ENCODE results near the gene RBFOX2. TPM values are rescaled to one million over a fixed set of nuclear protein-coding genes. Genes with fewer than 3 reads are reported as not detected.

Gene RBFOX2
- total RNA-seq, 3 donors from 2014 or later = 63.4 to 97.3 (median 85.5) TPM

- no peak for TF ChIP-seq POLR2AphosphoS5 (IDR thresholded peaks at IDR 0.05)
- TF ChIP-seq POLR2A (IDR thresholded peaks at IDR 0.05) = no peak
- TF ChIP-seq, protein P1, sequence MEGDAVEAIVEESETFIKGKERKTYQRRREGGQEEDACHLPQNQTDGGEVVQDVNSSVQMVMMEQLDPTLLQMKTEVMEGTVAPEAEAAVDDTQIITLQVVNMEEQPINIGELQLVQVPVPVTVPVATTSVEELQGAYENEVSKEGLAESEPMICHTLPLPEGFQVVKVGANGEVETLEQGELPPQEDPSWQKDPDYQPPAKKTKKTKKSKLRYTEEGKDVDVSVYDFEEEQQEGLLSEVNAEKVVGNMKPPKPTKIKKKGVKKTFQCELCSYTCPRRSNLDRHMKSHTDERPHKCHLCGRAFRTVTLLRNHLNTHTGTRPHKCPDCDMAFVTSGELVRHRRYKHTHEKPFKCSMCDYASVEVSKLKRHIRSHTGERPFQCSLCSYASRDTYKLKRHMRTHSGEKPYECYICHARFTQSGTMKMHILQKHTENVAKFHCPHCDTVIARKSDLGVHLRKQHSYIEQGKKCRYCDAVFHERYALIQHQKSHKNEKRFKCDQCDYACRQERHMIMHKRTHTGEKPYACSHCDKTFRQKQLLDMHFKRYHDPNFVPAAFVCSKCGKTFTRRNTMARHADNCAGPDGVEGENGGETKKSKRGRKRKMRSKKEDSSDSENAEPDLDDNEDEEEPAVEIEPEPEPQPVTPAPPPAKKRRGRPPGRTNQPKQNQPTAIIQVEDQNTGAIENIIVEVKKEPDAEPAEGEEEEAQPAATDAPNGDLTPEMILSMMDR (IDR thresholded peaks at IDR 0.05) = no peak
- H3K4me3 ChIP-seq = no peak overlapping the region
- H3K36me3 ChIP-seq = no peaks in the 10 kb centered on the region
- intact Hi-C loops (cut with DNase I; ENCODE audit: low total_unique reads) = no loop called here
- H3K27me3 ChIP-seq = no peaks in the 10 kb centered on the region
- DNase-seq (ENCODE audit: low spot score in 2 of 2) = no peak
- H3K27ac ChIP-seq = no peak overlapping the region
- no peaks in the 10 kb centered on the region for H3K9me3 ChIP-seq
- no peaks in the 10 kb centered on the region for H3K4me1 ChIP-seq
Observed at GRCh38 chr22:35928285-35928798, 100.3 kb downstream of the RBFOX2 start.

GRCh38 chr22:35923026-35923425 lies 105.6 kb downstream of the RBFOX2 start:
- Histone ChIP-seq H3K27ac (no peak overlapping the region), H3K4me1 (peaks cover 0 to 4% of the 10 kb centered on the region in 2 donors), H3K9me3 (no peaks in the 10 kb centered on the region), H3K27me3 (no peaks in the 10 kb centered on the region), H3K4me3 (no peak overlapping the region), H3K36me3 (no peaks in the 10 kb centered on the region)
- TF ChIP-seq, protein P1 (IDR thresholded peaks at IDR 0.05) = no peak
- TF ChIP-seq POLR2AphosphoS5 (IDR thresholded peaks at IDR 0.05) = no peak
- TF ChIP-seq POLR2A (IDR thresholded peaks at IDR 0.05) = no peak
- DNase-seq (ENCODE audit: low spot score in 2 of 2) = no peak
- intact Hi-C loops (cut with DNase I; ENCODE audit: low total_unique reads) = no loop called here

DNA sequence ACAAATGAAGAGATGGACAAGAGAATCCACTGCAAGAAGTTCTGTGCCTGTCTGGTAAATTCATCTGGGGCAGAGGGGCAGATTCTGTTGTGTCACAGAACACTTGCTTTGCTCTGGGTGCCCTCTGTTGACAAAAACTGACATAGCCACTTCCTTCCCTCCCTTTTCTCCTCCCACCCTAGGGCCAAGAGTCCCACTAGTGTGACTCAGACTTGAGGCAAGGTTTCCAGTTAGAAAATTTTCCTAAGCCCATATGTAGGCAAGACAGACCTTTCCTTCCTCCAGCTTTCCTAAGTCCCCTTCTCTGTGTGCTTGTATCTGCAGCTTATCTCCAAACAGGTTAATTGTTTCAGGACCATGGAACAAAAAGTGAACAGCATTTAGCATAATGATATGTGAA lies 106.8 kb downstream of the RBFOX2 start:
- H3K4me3 ChIP-seq = no peak overlapping the region
- peak in 1 of 2 donors; percentile 41 for DNase-seq (ENCODE audit: low spot score in 2 of 2)
- H3K27ac ChIP-seq = peak overlapping the region; percentile 20 to 63
- TF ChIP-seq POLR2A (IDR thresholded peaks at IDR 0.05) (no peak), POLR2AphosphoS5 (IDR thresholded peaks at IDR 0.05) (peak in 1 of 3 donors; percentile 41)
- TF ChIP-seq, protein P1 (IDR thresholded peaks at IDR 0.05) = peak in 2 of 3 donors; percentile 57 to 63
- H3K27me3 ChIP-seq = no peaks in the 10 kb centered on the region
- H3K4me1 ChIP-seq = peaks cover 0 to 4% of the 10 kb centered on the region in 2 donors
- intact Hi-C loops (cut with DNase I; ENCODE audit: low total_unique reads) = no loop called here
- H3K36me3 ChIP-seq = no peaks in the 10 kb centered on the region
- no peaks in the 10 kb centered on the region for H3K9me3 ChIP-seq

- Histone ChIP-seq H3K27ac (peak overlapping the region in 1 of 2 donors; percentile 63), H3K27me3 (no peaks in the 10 kb centered on the region), H3K4me3 (no peak overlapping the region), H3K4me1 (peaks cover 0 to 4% of the 10 kb centered on the region in 2 donors), H3K36me3 (no peaks in the 10 kb centered on the region), H3K9me3 (no peaks in the 10 kb centered on the region)
- intact Hi-C loops (cut with DNase I; ENCODE audit: low total_unique reads) = no loop called here
- TF ChIP-seq POLR2AphosphoS5 (IDR thresholded peaks at IDR 0.05) (no peak), POLR2A (IDR thresholded peaks at IDR 0.05) (no peak)
- TF ChIP-seq, protein P1 (IDR thresholded peaks at IDR 0.05) = no peak
- DNase-seq (ENCODE audit: low spot score in 2 of 2) = no peak
Observed at GRCh38 chr22:35921044-35921443, 107.6 kb downstream of the RBFOX2 start.

GRCh38 chr22:35919002-35919542 lies 109.6 kb downstream of the RBFOX2 start:
- Histone ChIP-seq H3K27me3 (no peaks in the 10 kb centered on the region), H3K27ac (no peak overlapping the region), H3K9me3 (no peaks in the 10 kb centered on the region), H3K36me3 (no peaks in the 10 kb centered on the region), H3K4me1 (peaks cover 0 to 5% of the 10 kb centered on the region in 2 donors), H3K4me3 (no peak overlapping the region)
- TF ChIP-seq, protein P1 (IDR thresholded peaks at IDR 0.05) = no peak
- no peak for TF ChIP-seq POLR2AphosphoS5 (IDR thresholded peaks at IDR 0.05)
- no peak for TF ChIP-seq POLR2A (IDR thresholded peaks at IDR 0.05)
- DNase-seq (ENCODE audit: low spot score in 2 of 2) = no peak
- intact Hi-C loops (cut with DNase I; ENCODE audit: low total_unique reads) = no loop called here

All from breast epithelium (tissue), 4 donors.